ENCODE measurements around the gene MAST1.
"Not testable (repeated sequence)": the region's sequence is repeated elsewhere in the genome, so short reads cannot be mapped to it uniquely, and the experiment has no call there.

MAST1 gene

GRCh38 chr19:12843999-12844732 lies 5.9 kb downstream of the MAST1 start:
- POLR2A ChIA-PET = no interaction called here
- CTCF ChIA-PET = no interaction called here
- no peak for DNase-seq (ENCODE audit: extremely low spot score)
- TF ChIP-seq ELF4 (IDR thresholded peaks at IDR 0.05) (no peak), ZNF384 (IDR thresholded peaks at IDR 0.05) (no peak), CTBP1 (IDR thresholded peaks at IDR 0.05; ENCODE audit: borderline replicate concordance) (no peak), FOXM1 (IDR thresholded peaks at IDR 0.05; ENCODE audit: borderline replicate concordance) (no peak), SP1 (IDR thresholded peaks at IDR 0.05) (no peak), SUZ12 (IDR thresholded peaks at IDR 0.05) (no peak), ARNT (IDR thresholded peaks at IDR 0.05) (no peak), LEF1 (IDR thresholded peaks at IDR 0.05; ENCODE audit: borderline replicate concordance) (no peak), FOXK2 (IDR thresholded peaks at IDR 0.05) (no peak), NFRKB (IDR thresholded peaks at IDR 0.05) (no peak), L3MBTL2 (conservative IDR thresholded peaks at IDR 0.05) (no peak), TARDBP (IDR thresholded peaks at IDR 0.05) (no peak), BHLHE40 (IDR thresholded peaks at IDR 0.05; ENCODE audit: borderline replicate concordance) (no peak), FOXA1 (IDR thresholded peaks at IDR 0.05) (no peak), PKNOX1 (IDR thresholded peaks at IDR 0.05) (no peak), HDGF (IDR thresholded peaks at IDR 0.05; ENCODE audit: borderline replicate concordance) (no peak)

- POLR2A ChIA-PET = interaction anchor here (1.5 to 1.6 kb wide), 2 partner anchors 41 to 80 kb away, joined by 3 to 4 read pairs; partner anchors contain the start of gene RNASEH2A
- not testable (repeated sequence) for DNase-seq (ENCODE audit: extremely low spot score)
- CTCF ChIA-PET = interaction anchor here (0.7 to 2.3 kb wide), 7 partner anchors 10 to 86 kb away, joined by 3 to 15 read pairs (median 3); partner anchors contain the start of gene RTBDN
Observed at GRCh38 chr19:12846613-12847012, 8.3 kb downstream of the MAST1 start.

- TF ChIP-seq PKNOX1 (IDR thresholded peaks at IDR 0.05) (no peak), ELF4 (IDR thresholded peaks at IDR 0.05) (no peak), SP1 (IDR thresholded peaks at IDR 0.05) (no peak), FOXK2 (IDR thresholded peaks at IDR 0.05) (no peak), ARNT (IDR thresholded peaks at IDR 0.05) (no peak), NFRKB (IDR thresholded peaks at IDR 0.05) (no peak), ZNF384 (IDR thresholded peaks at IDR 0.05) (no peak), TARDBP (IDR thresholded peaks at IDR 0.05) (no peak), CTBP1 (IDR thresholded peaks at IDR 0.05; ENCODE audit: borderline replicate concordance) (no peak), SUZ12 (IDR thresholded peaks at IDR 0.05) (no peak), BHLHE40 (IDR thresholded peaks at IDR 0.05; ENCODE audit: borderline replicate concordance) (no peak), FOXM1 (IDR thresholded peaks at IDR 0.05; ENCODE audit: borderline replicate concordance) (no peak), FOXA1 (IDR thresholded peaks at IDR 0.05) (no peak), LEF1 (IDR thresholded peaks at IDR 0.05; ENCODE audit: borderline replicate concordance) (no peak), L3MBTL2 (conservative IDR thresholded peaks at IDR 0.05) (no peak)
- ChIA-PET POLR2A (interaction anchor here (0.9 to 1.6 kb wide), 6 partner anchors 34 to 81 kb away, joined by 3 to 4 read pairs (median 3); partner anchors contain the start of genes GCDH, PRDX2, RNASEH2A and THSD8), CTCF (interaction anchor here (0.5 to 2.3 kb wide), 22 partner anchors 10 to 247 kb away, joined by 3 to 15 read pairs (median 4); partner anchors contain the start of genes DNASE2 and RTBDN)
- peak; percentile 89 for DNase-seq (ENCODE audit: extremely low spot score)
Observed at GRCh38 chr19:12847159-12848139, 9.1 kb downstream of the MAST1 start.

GRCh38 chr19:12856653-12857052 lies 18.3 kb downstream of the MAST1 start:
- no peak for DNase-seq (ENCODE audit: extremely low spot score)
- no peak for TF ChIP-seq FOXA1 (IDR thresholded peaks at IDR 0.05)
- TF ChIP-seq SP1 (IDR thresholded peaks at IDR 0.05) = no peak
- no peak for TF ChIP-seq ZNF384 (IDR thresholded peaks at IDR 0.05)
- no peak for TF ChIP-seq BHLHE40 (IDR thresholded peaks at IDR 0.05; ENCODE audit: borderline replicate concordance)
- no peak for TF ChIP-seq FOXK2 (IDR thresholded peaks at IDR 0.05)
- TF ChIP-seq LEF1 (IDR thresholded peaks at IDR 0.05; ENCODE audit: borderline replicate concordance) = no peak
- TF ChIP-seq PKNOX1 (IDR thresholded peaks at IDR 0.05) = no peak
- no peak for TF ChIP-seq L3MBTL2 (conservative IDR thresholded peaks at IDR 0.05)
- TF ChIP-seq FOXM1 (IDR thresholded peaks at IDR 0.05; ENCODE audit: borderline replicate concordance) = no peak
- TF ChIP-seq NFRKB (IDR thresholded peaks at IDR 0.05) = no peak
- TF ChIP-seq SUZ12 (IDR thresholded peaks at IDR 0.05) = no peak
- no peak for TF ChIP-seq HDGF (IDR thresholded peaks at IDR 0.05; ENCODE audit: borderline replicate concordance)
- TF ChIP-seq ELF4 (IDR thresholded peaks at IDR 0.05) = no peak
- no peak for TF ChIP-seq TARDBP (IDR thresholded peaks at IDR 0.05)
- TF ChIP-seq ARNT (IDR thresholded peaks at IDR 0.05) = no peak
- no peak for TF ChIP-seq CTBP1 (IDR thresholded peaks at IDR 0.05; ENCODE audit: borderline replicate concordance)
- ChIA-PET POLR2A (no interaction called here), CTCF (no interaction called here)
